GM20000 (cell line): ENCODE results near the gene BPIFB2.

Source experiments
- DNase-seq: peaks from one replicate; pipeline ENCODE4 v3.0.0; 2012; ENCODE audit warnings: low spot score
- TF ChIP-seq, protein P1 (sequence below): IDR thresholded peaks from 2 replicates; pipeline ENCODE4 v1.5.1; 2012; ENCODE audit warnings: mild to moderate bottlenecking, control low read depth; ENCODE audit errors: extremely low read depth, missing control alignments

The BPIFB2 gene

DNA sequence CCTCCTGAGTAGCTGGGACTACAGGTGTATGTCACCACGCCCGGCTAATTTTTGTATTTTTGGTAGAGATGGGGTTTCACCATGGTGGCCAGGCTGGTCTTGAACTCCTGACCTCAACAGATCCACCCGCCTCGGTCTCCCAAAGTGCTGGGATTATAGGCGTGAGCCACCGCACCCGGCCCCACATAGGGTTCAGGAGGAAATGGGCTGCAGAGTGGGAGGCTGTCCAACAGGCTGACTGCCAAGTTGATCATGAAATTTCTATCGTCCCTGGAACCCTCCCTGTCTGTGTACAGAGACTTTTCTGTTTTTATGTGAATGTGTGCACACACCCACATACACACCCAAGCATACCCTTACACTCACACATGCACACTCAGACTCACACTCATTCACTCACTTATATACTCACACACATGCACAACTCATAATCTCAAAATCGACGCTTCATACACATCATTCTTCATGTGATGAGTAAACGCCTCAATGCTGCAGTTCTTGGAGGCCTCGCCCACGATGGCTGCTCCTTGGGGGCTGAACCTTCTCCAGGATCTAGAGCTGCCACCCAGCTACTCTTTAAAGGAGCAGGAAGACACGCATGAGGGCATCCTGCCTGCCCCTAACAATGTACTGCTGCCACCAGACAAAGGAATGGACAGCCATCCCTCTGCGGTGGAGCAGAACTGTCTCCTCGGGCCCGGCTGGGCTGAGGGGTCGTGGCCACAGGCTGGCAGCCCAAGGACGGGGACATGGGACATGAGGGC, 38.8 kb upstream of the BPIFB2 start:
- TF ChIP-seq, protein P1, sequence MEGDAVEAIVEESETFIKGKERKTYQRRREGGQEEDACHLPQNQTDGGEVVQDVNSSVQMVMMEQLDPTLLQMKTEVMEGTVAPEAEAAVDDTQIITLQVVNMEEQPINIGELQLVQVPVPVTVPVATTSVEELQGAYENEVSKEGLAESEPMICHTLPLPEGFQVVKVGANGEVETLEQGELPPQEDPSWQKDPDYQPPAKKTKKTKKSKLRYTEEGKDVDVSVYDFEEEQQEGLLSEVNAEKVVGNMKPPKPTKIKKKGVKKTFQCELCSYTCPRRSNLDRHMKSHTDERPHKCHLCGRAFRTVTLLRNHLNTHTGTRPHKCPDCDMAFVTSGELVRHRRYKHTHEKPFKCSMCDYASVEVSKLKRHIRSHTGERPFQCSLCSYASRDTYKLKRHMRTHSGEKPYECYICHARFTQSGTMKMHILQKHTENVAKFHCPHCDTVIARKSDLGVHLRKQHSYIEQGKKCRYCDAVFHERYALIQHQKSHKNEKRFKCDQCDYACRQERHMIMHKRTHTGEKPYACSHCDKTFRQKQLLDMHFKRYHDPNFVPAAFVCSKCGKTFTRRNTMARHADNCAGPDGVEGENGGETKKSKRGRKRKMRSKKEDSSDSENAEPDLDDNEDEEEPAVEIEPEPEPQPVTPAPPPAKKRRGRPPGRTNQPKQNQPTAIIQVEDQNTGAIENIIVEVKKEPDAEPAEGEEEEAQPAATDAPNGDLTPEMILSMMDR = no peak
- no peak for DNase-seq

DNA sequence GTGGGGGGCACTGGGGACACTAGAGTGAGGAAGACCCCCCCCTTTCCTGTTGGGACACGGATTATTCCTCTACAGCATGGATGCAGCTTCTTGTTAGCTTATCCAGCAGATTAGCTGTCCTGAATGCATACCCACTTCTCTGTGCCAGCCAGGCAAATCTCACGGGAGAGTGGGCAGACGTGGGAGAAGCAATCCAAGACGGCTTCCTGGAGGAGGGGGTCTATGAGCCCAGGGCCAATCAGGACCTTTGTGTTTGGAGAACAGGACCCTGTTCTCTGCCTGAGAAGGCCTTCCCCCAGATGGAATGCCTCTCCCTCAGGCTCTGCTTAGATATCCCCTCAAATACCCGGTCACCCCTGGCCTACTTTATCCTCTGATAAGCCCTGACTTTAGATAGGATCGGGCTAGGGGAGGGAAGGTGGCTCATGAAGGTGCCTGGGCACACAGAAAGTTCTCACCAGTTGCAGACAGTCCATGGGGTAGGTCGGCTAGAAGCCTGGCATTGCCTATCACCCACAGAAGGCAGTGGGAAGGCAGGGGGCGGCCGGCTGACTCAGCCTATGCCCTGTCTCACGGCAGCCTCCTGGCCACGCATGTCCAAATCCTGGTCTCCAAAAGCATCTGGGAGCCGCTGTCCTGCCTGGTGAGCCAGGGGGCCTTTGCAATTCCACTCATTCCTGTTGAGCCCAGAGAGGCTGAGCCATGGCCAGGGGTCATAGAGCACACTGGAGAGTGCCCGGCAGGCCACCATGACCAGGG, 38.0 kb upstream of the BPIFB2 start:
- DNase-seq = no peak
- TF ChIP-seq, protein P1 = no peak

- TF ChIP-seq, protein P1 = no peak
- no peak for DNase-seq
Measured at GRCh38 chr20:32970115-32970972, 37.2 kb upstream of the BPIFB2 start.

DNA sequence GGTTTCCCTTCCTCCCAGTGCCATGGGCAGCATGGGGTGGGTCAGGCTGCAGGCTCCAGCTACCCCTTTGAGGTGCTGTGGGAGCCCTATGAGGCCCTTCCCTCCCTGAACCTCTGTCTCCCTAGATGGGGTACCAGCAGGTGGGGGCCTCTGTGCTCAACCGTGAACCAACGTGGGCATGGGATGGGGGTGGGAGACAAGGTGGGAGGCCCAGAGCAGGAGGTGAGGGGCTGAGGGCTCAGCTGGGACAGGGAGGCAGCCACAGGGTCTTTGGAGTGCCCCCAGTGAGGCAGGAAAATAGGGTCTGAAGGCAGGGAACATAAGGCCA, 36.6 kb upstream of the BPIFB2 start:
- no peak for DNase-seq
- TF ChIP-seq, protein P1 = no peak

DNA sequence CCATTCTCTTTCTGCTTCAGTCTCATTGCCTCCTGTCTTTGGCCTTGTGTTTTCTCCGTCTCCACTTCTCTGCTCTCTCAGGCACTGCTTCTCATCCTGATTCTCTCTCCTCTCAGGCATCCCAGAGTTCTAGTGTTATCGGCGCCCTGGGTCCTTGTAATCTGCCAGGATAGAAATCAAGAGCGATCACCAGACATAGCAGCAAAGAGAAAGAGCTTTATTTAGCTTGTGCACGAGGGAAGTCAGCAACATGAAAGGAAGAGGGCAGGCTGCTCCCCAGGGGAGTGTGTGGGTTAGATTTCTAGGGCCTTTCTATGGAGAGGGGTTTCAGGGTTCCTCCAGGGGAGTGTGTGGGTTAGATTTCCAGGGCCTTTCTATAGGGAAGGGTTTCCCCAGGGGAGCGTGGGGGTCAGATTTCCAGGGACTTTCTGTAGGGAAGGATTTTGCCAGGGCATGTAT, 35.8 kb upstream of the BPIFB2 start:
- no peak for DNase-seq
- TF ChIP-seq, protein P1 = no peak

DNA sequence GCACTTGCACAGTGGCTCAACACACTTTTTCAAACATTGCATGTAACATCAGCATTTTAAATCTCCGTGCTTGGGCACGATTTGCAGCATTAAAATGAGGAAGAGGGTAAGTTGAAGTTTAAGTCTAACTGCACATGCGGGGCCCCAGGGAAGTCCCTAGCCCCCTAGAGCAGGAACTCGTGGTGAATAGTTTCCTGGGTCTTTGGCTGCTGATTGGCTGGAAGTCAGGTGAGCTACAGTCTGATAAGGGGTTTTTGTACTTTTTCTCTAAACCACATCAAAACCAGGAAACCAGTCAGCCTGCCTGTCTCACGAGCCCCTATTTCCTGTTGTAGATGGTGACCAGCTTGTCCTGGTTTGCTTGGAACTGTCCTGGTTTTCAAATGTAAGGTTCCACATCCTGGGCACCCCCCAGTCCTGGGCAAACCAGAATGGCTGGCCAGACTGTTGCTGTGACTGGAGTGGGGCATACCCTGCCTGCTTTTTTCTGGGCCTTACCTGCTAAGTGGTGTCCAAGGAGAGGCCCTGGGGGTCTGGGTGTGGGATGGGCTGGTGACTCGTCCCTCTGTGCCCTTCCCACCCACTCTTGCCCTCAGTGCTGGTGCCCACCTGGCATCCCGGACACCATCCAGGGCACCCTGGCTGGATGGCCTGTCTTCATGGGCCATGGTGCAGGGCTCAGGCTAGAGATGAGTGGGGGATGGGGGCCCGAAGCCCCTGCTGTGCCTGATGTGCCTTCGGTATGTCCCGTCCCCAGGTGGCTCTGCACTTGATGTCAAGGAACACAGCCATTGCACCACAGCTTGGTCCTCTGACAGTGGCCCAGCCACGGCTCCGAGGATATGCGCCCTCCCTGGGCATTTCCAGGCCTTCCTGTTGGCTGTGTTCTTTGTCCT, 35.1 kb upstream of the BPIFB2 start:
- DNase-seq = peak; percentile 84
- TF ChIP-seq, protein P1 = no peak
